NCI-H1436 (cell line): ENCODE measurements around the gene SVOP.

ENCODE experiments used
- DNase-seq: peaks from one replicate; lab custom pipeline; 2025; lab: John Stamatoyannopoulos, UW

Gene SVOP

GRCh38 chr12:108930756-108931155 is 90.1 kb downstream of the SVOP start:
- DNase-seq, result no peak

GRCh38 chr12:108930155-108930554 is 90.7 kb downstream of the SVOP start:
- DNase-seq, result no peak

DNA sequence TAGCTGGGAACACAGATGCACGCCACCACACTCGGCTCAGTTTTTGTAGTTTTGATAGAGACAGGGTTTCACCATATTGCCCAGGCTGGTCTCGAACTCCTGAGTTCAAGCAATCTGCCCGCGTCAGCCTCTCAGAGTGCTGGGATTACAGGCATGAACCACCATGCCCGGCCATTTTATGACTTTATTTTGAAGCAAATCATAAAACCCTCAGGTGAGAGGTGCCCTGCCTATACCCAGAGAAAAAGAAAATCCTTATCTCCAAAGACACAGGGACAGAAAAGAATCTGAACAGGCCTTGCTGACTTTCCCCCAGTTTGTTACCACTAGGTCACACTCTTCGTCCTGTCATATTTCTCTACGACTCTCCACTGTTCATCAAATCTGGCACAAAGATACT is 92.2 kb downstream of the SVOP start:
- no peak for DNase-seq

- no peak for DNase-seq
Measured at GRCh38 chr12:108922918-108923317, 98.0 kb downstream of the SVOP start.

GRCh38 chr12:108921946-108922345 is 98.9 kb downstream of the SVOP start:
- DNase-seq, result no peak

DNA sequence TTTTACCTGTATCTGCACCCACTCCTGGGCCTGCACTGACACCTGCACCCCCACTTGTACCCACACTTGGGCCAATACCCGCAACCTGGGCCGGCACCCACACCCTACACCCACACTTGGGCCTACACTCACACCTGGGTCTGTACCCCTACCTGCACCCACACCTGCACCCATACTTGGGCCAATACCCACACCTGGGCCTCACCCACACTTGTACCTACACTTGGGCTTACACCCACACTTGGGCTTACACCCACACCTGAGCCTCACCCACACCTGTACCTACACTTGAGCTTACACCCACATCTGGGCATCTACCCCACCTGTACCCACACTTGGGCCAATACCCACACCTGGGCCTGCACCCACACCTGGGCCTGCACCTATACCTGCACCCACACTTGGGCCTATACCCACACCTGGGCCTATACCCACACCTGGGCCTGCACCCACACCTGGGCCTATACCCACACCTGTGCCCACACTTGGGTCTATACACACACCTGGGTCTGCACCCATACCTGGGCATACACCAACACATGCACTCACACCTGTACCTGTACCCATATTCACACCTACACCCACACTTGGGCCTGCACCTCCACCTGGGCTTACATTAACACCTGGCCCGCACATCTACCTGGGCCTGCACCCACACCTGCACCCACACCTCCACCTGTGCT is 101.8 kb downstream of the SVOP start:
- no peak for DNase-seq

- DNase-seq, result no peak
Measured at GRCh38 chr12:108918206-108918605, 102.7 kb downstream of the SVOP start.

DNA sequence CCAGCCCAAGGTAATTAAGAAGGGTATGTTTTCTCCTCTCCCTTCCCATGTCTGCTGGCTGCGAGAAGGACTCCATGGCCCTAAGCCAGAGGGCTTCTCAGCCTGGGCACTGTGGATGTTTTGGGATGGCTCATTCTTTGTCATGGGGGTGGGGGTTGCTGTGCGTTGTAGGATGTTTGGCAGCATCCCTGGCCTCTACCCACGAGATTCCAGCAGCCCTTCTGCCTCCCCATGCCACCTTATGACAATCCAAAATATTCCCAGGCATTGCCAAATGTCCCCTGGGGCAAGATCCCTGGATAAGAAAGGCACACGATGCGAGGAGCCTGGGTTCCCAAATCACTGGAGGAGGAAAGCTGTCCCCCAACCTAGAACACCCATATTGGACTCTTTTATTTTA is 104.5 kb downstream of the SVOP start:
- no peak for DNase-seq

DNA sequence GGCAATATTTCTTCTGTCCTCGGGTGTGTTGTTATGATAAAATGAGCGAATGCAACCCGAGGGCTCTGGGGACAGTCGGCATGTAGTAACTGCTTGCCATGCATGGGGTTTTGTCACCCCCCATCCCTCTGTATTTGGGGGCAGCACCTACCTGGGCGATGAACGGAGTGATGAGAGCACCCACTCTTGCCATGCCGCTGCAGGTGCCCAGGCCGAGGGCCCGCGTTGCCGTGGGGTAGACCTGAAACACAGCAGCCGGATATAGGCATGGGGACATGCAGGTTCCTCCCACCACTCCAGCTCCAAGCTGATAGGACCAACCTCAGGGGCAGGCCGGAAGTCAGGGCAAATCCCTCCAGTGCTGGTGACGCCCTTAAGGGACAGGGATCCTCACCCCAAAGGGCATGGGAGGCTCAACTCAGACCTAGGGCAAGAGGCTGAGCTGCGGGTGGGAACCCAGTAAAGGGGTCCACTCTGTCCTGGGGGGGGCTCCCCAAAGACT is 105.2 kb downstream of the SVOP start:
- no peak for DNase-seq

- no peak for DNase-seq
Measured at GRCh38 chr12:108914121-108914531, 106.7 kb downstream of the SVOP start.

- DNase-seq, result no peak
Measured at GRCh38 chr12:108912361-108912760, 108.5 kb downstream of the SVOP start.

DNA sequence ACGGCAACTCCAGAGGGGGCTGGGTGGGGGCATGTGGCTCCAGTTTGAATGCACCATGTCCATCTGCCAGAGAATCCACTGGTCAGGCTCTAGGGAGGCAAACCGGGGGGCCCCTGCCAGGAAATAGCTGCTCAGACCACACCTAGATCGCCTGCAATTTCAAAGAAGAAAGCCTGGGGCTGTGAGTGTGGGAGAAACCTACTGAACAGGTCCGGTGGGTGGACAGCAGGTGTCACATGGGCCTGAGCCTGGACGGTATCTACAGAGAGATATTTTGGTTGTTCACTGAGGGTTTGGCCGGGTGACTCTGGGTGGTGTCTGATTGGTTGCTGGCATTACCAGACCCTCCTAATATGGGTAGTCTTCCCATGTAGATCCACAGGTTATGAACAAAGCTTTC is 109.0 kb downstream of the SVOP start:
- no peak for DNase-seq

- no peak for DNase-seq
Measured at GRCh38 chr12:108910336-108910735, 110.5 kb downstream of the SVOP start.

GRCh38 chr12:108907839-108908351 is 113.0 kb downstream of the SVOP start:
- DNase-seq, result no peak

DNA sequence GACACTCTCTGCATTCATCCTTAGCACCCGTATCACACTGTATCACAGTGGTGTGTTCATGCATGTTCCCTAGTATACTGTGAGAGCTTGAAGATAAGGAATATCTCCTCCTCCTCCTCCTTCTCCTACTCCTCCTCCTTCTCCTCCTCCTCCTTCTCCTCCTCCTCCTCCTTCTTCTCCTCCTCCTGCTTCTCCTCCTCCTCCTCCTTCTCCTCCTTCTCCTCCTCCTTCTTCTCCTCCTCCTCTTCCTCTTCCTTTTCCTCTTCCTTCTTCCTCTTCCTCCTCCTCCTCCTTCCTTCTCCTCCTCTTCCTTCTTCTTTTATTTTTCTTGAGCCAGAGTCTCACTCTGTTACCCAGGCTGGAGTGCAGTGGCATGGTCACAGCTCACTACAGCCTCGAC is 113.9 kb downstream of the SVOP start:
- DNase-seq, result no peak

- DNase-seq, result no peak
Measured at GRCh38 chr12:108905725-108906124, 115.1 kb downstream of the SVOP start.

- no peak for DNase-seq
Measured at GRCh38 chr12:108899145-108899544, 121.7 kb downstream of the SVOP start.

GRCh38 chr12:108896817-108897216 is 124.1 kb downstream of the SVOP start:
- no peak for DNase-seq

DNA sequence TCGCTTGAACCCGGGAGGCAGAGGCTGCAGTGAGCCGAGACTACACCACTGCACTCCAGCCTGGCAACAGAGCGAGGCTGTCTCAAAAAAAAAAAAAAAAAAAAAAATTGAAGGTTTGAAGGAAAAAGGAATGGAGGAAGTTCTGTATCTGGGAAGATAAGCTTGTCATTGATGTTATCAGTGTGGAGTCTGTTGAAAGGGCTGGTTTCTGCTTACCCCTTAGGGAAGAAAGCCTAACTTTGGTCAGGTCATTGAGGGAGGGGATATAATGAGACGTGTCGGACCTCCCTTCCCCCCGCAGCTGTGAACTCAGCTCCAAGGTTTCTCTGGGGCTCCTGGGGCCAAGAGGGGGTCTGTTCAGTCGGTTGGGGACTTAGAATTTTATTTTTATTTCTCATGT is 124.5 kb downstream of the SVOP start:
- DNase-seq, result no peak

DNA sequence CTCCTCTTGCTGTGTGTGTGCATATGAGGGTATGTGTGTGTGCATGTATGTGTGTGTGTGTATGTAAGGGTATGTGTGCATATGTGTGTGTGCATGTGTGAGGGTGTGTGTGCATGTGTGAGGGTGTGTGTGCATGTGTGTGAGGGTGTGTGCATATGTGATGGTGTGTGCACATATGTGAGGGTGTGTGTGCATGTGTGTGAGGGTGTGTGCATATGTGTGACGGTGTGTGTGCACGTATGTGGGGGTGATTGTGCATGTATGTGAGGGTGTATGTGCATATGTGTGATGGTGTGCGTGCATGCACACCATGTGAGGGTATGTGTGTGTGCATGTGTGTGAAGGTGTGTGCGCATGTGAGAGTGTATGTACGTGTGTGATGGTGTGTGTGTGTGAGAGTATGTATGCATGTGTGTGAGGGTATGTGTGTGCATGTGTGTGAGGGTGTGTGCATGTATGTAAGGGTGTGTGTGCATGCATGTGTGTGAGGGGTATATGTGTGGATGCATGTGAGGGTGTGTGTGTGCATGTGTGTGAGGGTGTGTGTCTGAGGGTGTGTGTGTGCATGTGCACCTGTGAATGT is 125.6 kb downstream of the SVOP start:
- no peak for DNase-seq

DNA sequence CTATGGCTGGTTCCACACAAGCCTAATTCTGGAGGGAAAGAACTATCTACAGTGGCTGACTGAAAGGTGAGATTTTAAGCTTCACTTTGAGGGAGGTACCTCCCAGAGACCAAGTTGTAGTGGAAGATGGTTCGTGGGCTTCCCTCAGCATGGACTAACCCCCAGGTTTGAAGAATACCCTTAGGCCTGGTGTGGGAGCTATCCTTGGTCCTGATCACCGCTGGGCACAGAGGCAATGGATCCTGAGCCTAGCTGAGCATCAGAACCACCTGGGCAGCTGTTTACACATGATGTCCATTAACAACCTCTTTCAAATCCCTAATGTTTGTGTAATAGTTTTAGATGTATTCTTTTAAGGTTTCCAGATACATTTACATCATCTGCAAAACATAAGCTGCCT is 130.7 kb downstream of the SVOP start:
- no peak for DNase-seq

DNA sequence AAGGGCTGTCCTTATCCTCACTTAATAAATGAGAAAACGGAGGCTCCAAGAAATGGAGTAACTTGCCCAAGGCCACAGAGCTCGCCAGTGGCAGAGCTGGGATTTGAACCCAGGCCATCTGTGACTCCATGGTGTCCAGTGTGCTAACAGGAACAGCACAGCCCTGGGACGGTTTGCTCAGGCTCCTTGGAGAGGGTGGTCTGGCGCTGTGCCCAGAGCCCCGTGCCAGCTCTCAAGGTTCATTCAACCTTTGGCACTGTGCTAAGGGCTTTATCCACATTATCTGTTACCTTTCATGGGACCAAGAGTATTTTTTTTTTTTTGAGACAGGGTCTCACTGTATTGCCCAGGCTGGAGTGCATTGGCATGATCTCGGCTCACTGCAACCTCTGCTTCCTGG is 132.8 kb downstream of the SVOP start:
- no peak for DNase-seq

GRCh38 chr12:108886873-108887629 is 133.8 kb downstream of the SVOP start:
- no peak for DNase-seq
